Measurements from ENCODE around the gene STAM2.

Gene STAM2

GRCh38 chr2:152068226-152068625 is 107.3 kb downstream of the STAM2 start:
- no peak for DNase-seq

- no peak for DNase-seq
Measured at GRCh38 chr2:152067823-152068222, 107.7 kb downstream of the STAM2 start.
